Measurements from ENCODE around the gene SETD1B. TPM values are rescaled to one million over a fixed set of nuclear protein-coding genes. Genes with fewer than 3 reads are reported as not detected.
"Not testable (repeated sequence)": the region's sequence is repeated elsewhere in the genome, so short reads cannot be mapped to it uniquely, and the experiment has no call there.

Gene SETD1B
- total RNA-seq, 1 experiment from 2014 or later: 0.96 TPM

DNA sequence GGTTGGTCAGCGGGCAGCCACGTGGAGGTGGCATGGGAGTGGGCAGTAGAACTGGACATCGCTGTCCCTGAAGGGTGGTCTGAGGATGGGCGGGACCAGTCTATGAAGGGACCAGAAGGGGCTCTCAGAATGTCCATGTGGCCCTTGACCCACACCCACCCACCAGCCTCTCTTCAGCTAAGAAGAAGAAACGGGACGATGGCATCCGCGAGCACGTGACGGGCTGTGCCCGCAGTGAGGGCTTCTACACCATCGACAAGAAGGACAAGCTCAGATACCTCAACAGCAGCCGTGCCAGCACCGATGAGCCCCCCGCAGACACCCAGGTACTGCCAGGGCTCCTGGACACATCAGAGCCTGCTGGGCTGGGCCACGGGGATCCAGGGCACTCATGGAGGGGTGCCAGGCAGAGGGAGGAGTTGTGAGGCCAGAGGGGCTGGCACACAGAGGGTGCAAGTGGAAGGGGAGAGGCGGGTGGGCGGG lies 21.3 kb downstream of the SETD1B start:
- DNase-seq (ENCODE audit: low read depth): no peak

DNA sequence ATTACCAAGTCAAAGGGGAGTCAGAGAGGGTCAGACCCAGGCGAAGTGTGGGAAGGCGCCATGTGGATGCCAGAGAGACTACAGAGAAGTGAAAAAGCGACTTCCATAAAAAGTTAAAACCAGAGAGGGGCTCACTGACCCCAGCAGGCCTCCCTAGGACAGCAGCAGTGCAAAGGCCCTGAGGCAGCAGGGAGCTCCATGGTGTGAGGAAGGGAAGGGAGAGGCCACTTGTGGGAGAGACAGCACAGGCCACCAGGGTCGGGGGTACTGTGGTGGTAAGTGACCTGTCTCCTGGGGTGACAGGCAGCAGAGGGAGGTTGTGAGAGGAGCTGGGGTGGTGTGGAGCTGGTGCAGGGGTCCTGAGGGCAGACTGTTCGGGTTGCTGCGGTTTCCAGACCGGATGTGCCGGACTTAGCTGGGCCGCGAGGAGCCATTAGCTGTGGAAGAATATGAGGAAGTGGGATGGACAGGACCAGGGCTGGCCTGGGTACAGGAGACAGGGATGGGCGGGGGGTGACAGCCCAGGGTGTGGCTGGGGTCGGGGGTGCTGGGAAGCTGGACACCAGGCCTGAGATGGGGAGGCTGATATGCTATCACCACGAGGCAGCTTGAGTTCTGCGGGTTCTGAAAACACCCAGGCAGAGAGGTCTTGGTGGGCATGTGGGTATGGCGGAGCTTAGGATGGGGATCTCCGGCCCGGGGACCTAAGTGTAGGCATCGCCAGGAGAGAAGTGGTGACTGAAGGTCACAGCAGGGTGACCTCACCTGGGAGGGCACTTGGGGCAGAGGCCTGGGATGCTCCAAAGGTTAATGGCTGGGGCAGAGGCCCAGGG lies 22.7 kb downstream of the SETD1B start:
- DNase-seq (ENCODE audit: low read depth): no peak

- no peak for DNase-seq (ENCODE audit: low read depth)
Measured at GRCh38 chr12:121827351-121828099, 23.7 kb downstream of the SETD1B start.

DNA sequence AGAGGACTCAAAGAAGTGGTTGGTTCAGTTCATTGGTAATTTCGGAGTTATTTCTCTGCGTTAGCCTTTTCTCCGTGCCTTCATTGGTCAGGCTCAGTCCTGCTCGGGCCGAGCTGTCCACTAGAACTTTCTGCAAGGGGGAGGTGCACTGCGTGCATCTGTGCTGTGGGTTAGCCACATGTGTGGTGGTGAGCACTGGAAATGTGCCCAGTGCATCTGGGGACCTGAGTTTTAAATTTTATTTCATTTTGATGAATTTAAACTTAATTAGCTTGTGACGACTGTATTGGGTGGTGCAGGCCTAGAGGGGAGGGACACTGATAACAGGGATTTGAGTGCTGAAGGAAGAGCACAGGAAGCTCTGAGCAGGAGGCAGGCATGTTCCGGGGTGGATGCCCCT lies 24.5 kb downstream of the SETD1B start:
- DNase-seq (ENCODE audit: low read depth): no peak

DNA sequence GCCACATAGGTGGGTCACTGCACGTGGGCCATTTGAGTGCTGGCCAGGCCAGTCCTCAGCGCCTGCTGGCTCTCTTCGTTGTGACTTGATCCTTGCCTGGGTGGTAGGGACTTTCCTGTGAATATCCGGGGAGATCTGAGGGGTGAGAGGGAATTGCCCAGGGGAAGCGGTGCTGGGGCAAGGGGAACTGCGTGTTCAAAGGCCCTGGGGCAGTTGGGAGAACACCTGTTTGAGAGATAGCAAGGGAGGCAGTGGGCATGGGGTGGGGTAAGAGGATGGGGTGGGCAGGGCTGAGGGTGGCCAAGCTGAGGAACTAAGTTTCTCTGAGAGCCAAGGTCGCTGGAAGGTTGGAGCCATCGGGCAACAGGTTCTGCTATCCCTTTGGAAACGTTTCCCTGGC lies 25.0 kb downstream of the SETD1B start:
- no peak for DNase-seq (ENCODE audit: low read depth)

DNA sequence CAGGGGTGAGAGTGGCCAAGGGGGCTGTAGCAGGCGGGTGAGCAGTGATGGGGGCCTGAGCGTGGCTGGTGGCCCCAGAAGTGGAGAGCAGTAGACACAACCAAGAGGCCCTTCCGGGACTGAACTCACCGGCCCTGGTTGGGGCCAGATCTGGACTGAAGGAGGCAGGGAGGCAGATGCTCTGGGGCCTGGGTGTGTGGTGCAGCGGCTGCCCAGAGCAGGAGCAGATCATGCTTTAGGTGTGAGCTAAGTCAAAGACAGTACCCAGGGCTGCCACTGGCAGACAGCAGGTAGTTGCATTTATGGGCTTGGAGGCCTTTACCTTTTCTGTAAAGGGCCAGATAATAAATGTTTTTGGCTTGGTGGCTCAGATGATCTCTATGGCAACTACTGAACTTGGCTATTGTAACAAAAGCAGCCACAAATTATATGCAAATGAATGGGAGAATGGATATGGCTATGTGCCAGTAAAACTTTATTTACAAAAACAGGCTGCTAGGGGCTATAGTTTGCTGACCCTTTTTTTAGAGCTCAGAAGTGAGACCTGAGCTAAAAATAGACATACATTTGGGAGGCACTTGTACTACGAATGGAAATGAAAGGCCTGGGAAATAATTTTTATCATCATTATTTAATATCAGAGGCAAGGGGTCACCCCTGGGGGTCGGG lies 25.6 kb downstream of the SETD1B start:
- DNase-seq (ENCODE audit: low read depth): no peak

- DNase-seq (ENCODE audit: low read depth): no peak
Measured at GRCh38 chr12:121830134-121830533, 26.3 kb downstream of the SETD1B start.

- no peak for DNase-seq (ENCODE audit: low read depth)
Measured at GRCh38 chr12:121830588-121831265, 26.9 kb downstream of the SETD1B start.

- DNase-seq (ENCODE audit: low read depth): no peak
Measured at GRCh38 chr12:121831571-121832245, 27.9 kb downstream of the SETD1B start.

DNA sequence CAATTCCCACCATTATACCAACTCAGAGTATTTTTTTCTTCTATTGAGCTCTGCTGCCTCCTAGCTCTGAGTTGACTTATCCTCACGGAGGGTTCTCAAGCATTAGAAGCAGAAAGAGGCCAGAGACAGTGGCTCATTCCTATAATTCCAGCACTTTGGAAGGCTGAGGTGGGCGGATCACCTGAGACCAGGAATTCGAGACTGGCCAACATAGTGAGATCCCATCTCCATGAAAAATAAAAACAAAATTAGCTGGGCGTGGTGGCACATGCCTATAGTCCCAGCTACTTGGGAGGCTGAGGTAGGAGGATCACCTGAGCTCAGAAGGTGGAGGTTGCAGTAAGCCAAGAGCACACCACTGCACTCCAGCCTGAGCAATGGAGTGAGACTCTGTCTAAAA lies 33.9 kb downstream of the SETD1B start:
- no peak for DNase-seq (ENCODE audit: low read depth)

GRCh38 chr12:121838126-121838525 lies 34.3 kb downstream of the SETD1B start:
- no peak for DNase-seq (ENCODE audit: low read depth)

DNA sequence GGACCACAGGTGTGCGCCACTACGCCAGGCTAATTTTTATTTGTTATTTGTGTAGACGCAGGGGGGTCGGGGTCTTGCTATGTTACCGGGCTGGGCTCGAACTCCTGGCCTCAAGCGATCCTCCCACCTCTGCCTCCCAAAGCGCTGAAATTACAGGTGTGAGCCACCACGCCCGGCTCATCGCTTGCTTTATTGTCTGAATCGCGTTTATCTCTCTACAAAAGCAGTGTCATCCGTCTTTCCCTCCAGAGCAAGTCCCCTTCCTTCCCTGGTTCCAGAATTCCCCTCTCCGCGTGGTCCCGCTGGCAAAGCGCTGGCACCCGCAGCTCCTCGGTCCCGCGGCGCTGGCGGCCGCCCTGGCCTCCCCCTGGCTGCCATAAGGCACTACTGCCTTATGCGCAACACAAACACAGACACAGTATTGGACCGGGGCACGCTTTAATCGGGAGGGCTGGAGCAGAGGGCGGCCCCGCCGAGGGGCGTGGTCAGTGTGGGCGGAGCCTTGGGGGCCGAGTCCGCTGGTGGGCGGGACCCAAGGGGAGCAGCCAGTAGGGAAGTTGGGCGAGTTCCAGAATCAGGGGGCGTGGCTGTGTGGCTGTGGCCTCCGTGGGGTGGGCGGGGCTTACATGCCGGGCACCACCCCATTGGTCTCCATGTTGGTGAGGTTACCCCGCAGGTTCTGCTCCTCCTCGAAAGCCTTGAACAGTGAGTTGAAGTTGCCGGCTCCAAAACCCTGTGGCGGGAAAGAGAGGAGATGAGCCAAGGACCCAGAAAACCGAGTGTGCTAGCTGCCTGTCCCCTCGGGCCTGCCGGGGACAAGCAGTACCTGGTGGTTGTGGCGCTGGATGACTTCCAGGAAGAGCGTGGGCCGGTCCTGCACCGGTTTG lies 35.5 kb downstream of the SETD1B start:
- peak; percentile 94 for DNase-seq (ENCODE audit: low read depth)

DNA sequence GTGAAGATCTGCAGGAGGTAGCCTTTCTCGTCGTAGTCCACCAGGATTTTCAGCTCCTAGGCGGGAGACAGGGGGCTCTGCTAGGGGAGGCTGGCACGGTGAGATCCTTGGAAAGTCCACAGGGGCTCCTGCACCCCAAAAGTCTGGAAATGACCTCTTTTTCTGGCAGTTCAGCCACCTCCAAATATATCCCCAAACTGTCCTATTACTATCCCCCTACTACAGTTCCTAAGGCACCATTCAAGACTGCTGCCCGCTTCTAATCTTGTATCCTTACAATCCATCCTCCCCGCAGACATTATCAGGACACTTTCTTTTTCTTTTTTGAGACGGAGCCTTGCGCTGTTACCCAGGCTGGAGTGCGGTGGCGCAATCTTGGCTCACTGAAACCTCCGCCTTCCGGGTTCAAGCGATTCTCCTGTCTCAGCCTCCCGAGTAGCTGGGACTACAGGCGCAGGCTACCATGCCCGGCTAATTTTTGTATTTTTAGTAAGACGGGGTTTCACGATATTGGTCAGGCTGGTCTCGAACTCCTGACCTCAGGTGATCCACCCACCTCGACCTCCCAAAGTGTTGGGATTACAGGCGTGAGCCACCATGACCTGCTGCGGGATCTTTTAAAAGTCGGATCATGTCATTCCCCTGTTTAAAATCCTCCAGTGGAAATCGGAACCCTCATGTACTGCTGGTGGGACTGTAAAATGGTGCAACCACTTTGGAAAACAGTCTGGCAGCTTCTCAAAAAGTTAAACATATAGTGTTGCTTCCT lies 36.4 kb downstream of the SETD1B start:
- DNase-seq (ENCODE audit: low read depth): no peak

DNA sequence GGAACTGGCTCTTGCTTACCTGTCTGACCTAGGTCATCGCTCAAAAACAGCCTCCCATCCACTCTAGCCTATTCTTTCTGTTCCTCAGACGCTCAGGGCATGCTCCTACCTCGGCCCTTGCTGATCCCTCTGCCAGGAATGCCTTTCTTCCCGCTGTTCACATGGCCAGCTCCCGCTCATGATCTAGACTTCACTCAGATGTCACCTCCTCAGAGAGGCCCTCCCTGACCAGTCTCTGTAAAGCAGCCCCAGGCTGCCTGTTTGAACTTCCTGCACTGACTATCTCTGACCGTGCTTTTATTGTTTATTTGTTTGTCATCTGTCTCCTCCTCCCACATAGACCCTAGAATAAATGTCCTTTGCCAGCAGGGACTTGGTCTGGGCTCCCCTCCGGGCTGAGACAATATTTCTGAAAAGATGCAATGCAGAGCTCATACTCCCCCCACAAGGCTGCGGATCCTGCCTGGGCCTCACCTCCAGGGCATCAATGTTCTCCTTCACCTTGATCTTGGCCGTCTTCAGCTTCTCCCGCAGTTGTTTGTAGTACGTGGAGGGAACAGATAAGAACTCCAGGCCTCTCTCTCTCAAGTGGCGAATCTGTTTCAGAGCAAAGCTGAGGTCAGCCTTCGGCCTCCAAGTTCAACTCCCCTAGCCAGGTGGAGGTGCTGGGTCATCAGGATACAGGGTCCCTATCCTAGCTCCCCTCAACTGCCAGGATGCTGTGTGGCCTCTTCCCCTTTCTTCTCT lies 39.6 kb downstream of the SETD1B start:
- no peak for DNase-seq (ENCODE audit: low read depth)

DNA sequence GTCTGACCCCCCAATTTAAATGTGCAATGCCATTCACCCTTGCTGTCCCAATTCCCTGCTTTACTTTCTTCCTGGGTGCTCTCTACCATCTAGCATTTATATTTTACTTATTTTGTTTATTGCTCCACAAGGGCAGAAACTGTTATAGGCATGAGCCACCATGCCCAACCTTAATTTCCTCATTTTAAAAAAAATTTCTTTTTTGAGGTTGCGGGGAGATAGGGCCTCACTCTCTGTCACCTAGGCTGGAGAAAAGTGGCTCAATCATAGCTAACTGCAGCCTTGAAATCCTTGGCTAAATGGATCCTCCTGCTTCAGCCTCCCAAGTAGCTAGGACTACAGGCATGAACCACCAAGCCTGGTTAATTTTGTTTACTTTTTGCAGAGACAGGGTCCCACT lies 41.9 kb downstream of the SETD1B start:
- DNase-seq (ENCODE audit: low read depth): no peak

DNA sequence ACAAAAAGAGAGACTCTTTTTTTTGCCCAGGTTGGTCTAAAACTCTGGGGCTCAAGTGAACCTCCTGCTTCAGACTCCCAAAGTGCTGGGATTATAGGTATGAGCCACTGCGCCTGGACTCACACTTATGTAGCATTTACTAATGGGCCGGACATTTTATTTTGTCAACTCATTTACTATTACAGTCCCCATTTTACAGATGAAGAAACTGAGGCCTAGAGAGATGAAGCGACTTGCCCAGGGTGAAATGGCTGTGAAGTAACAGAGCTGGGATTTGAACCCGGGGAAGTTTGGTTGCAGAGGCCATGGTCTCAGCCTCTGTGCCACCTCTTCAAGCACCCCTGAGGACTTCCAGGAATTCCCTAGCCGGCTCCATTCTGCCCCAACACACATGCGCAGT lies 45.4 kb downstream of the SETD1B start:
- DNase-seq (ENCODE audit: low read depth): no peak

DNA sequence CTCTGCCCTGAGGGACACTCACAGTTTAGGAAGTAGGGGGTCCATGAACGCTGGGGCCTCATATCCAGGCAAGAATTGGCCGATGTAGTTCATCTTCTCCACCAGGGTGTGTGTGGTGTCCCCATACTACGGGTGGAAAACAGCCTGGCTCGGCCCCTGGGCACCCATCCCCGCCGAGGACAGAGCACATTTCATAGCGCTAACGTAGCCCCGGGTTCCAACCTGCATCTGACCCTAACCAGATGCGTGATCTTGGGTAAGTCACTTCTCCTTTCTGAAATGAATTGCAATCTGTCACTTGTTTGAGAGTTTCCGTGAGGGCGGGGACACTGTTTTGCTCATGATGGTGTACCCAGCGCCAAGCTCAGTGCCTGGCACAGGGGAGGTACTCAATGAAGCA lies 45.9 kb downstream of the SETD1B start:
- DNase-seq (ENCODE audit: low read depth): no peak

DNA sequence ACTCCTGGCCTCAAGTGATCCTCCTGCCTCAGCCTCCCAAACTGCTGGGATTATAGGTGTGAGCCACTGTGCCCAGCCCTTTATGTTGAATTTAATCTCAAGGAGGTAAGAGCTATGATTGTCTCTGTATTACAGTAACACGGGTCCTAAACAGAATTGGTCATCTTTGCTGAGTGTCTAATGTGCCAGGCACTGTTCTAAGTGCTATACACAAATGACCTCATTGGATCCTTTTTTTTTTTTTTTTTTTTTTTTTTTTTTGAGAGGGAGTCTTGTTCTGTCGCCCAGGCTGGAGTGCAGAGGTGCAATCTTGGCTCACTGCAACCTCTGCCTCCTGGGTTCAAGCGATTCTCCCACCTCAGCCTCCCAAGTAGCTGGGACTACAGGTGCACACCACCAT lies 48.6 kb downstream of the SETD1B start:
- DNase-seq (ENCODE audit: low read depth): not testable (repeated sequence)
